HepG2 (cell line): ENCODE measurements around the gene CDHR4.

Source experiments
- CREB1 ChIP-seq, 2 experiments: fragments of 450-650 bp in 1 of 2; IDR thresholded peaks; 2 replicates each; pipeline ENCODE4 v1.6.1; 2016 to 2017; ENCODE audit warnings: control low read depth in 1 of 2, mild to moderate bottlenecking in 1 of 2, missing compliant biosample characterization in 1 of 2, missing genetic modification characterization in 1 of 2
- EP300 ChIP-seq, 3 experiments: sonication (generic) in 1 of 3; formaldehyde crosslinking in 1 of 3; IDR thresholded peaks; 2 replicates each; pipeline versions ENCODE4 v1.5.1 to v1.6.1; 2011 to 2020; ENCODE audit warnings: low read depth in 2 of 3, low read length in 2 of 3, borderline replicate concordance in 1 of 3, improper control_type of control experiment in 1 of 3, mild to moderate bottlenecking in 1 of 3, missing genetic modification reagents in 1 of 3, moderate library complexity in 1 of 3
- JUND ChIP-seq: sonication (generic); formaldehyde crosslinking; IDR thresholded peaks from 2 replicates; pipeline ENCODE4 v1.8.0; 2022; ENCODE audit warnings: mild to moderate bottlenecking, missing genetic modification reagents
- MTA1 ChIP-seq: sonication (generic); formaldehyde crosslinking; IDR thresholded peaks from 2 replicates; pipeline ENCODE4 v1.4.0; 2020; ENCODE audit warnings: missing genetic modification reagents, mild to moderate bottlenecking, borderline replicate concordance
- POLR2AphosphoS5 ChIP-seq: IDR thresholded peaks from 2 replicates; pipeline ENCODE4 v1.6.1; 2012; ENCODE audit warnings: low read depth, low read length
- RAD21 ChIP-seq: fragments of 450-650 bp; formaldehyde crosslinking; IDR thresholded peaks from 2 replicates; pipeline ENCODE4 v1.5.0; 2020; ENCODE audit warnings: mild to moderate bottlenecking
- SMC3 ChIP-seq: IDR thresholded peaks from 2 replicates; pipeline ENCODE4 v1.6.1; 2011; ENCODE audit warnings: low read length, improper control_type of control experiment
- ZNF121 ChIP-seq: sonication (generic); formaldehyde crosslinking; IDR thresholded peaks from 2 replicates; pipeline ENCODE4 v1.5.0; 2020; ENCODE audit warnings: mild to moderate bottlenecking, missing genetic modification reagents

- TF ChIP-seq MTA1 (CRISPR knock-in tag) (no peak), POLR2AphosphoS5 (no peak), JUND (CRISPR knock-in tag) (no peak), EP300 (IDR thresholded peaks at IDR 0.05; ENCODE audit: low read depth in 2 of 2, low read length in 2 of 2) (no peak), EP300 (CRISPR knock-in tag; IDR thresholded peaks at IDR 0.05; ENCODE audit: borderline replicate concordance) (no peak), CREB1 (IDR thresholded peaks at IDR 0.05) (no peak), CREB1 (CRISPR knock-in tag; IDR thresholded peaks at IDR 0.05) (no peak), ZNF121 (CRISPR knock-in tag) (no peak), RAD21 (CRISPR knock-in tag) (no peak), SMC3 (no peak)
Observed at GRCh38 chr3:49790626-49791411, 8.9 kb downstream of the CDHR4 start.
